NCI-H187 treated with DMSO at 0.1 percent for 48 hours (cell line): ENCODE measurements around the gene SUMO3.

ENCODE experiments used
- DNase-seq: peaks from one replicate; lab custom pipeline; 2025; lab: John Stamatoyannopoulos, UW

The SUMO3 gene

GRCh38 chr21:44759628-44760285 lies 58.1 kb downstream of the SUMO3 start:
- no peak for DNase-seq

GRCh38 chr21:44758781-44759627 lies 58.9 kb downstream of the SUMO3 start:
- DNase-seq: no peak

- DNase-seq: no peak
Measured at GRCh38 chr21:44758141-44758561, 59.7 kb downstream of the SUMO3 start.

GRCh38 chr21:44757731-44758130 lies 60.1 kb downstream of the SUMO3 start:
- DNase-seq: no peak

GRCh38 chr21:44756423-44757185 lies 61.3 kb downstream of the SUMO3 start:
- no peak for DNase-seq
